Endodermal cell (in vitro differentiated cells): ENCODE results near the gene CYP4F12. TPM values are rescaled to one million over a fixed set of nuclear protein-coding genes. Genes with fewer than 3 reads are reported as not detected.

ENCODE experiments used
- DNase-seq: peaks from one replicate; pipeline ENCODE4 v3.0.0-alpha.2; 2017
- H3K27ac ChIP-seq: 2 replicates; pipeline ENCODE4 v1.5.1; 2013; ENCODE audit warnings: mild to moderate bottlenecking, low read depth, low read length, moderate library complexity
- H3K27me3 ChIP-seq: 2 replicates; pipeline ENCODE4 v1.6.1; 2013; ENCODE audit warnings: mild to moderate bottlenecking, low read length, moderate library complexity; ENCODE audit not compliant: insufficient read depth, control insufficient read depth, poor library complexity, severe bottlenecking
- H3K36me3 ChIP-seq: 2 replicates; pipeline ENCODE4 v1.7.0; 2013; ENCODE audit warnings: mild to moderate bottlenecking, low read length, moderate library complexity; ENCODE audit not compliant: control insufficient read depth, insufficient read depth
- H3K4me1 ChIP-seq: one replicate; pipeline ENCODE4 v1.7.0; 2013; ENCODE audit warnings: low read length; ENCODE audit not compliant: control insufficient read depth, insufficient read depth
- H3K4me3 ChIP-seq: 2 replicates; pipeline ENCODE4 v1.5.1; 2013; ENCODE audit warnings: mild to moderate bottlenecking, low read length, moderate library complexity
- H3K9ac ChIP-seq: 2 replicates; pipeline ENCODE4 v1.6.1; 2013; ENCODE audit warnings: mild to moderate bottlenecking, low read length, moderate library complexity; ENCODE audit not compliant: poor library complexity, severe bottlenecking; ENCODE audit errors: extremely low read depth
- H3K9me3 ChIP-seq: 2 replicates; pipeline ENCODE4 v1.6.1; 2013; ENCODE audit warnings: mild to moderate bottlenecking, low read length, moderate library complexity; ENCODE audit not compliant: control insufficient read depth
- H3K27ac Mint-ChIP-seq: 2 replicates; pipeline ENCODE4 v1.8.0; 2020; ENCODE audit warnings: mixed read lengths
- H3K27me3 Mint-ChIP-seq: 2 replicates; pipeline ENCODE4 v1.8.0; 2021; ENCODE audit warnings: mild to moderate bottlenecking, mixed read lengths; ENCODE audit not compliant: insufficient read depth
- H3K36me3 Mint-ChIP-seq: 2 replicates; pipeline ENCODE4 v1.8.0; 2020; ENCODE audit warnings: low read depth, mixed read lengths
- H3K4me1 Mint-ChIP-seq: 2 replicates; pipeline ENCODE4 v1.8.0; 2020; ENCODE audit warnings: mixed read lengths
- H3K4me3 Mint-ChIP-seq: 2 replicates; pipeline ENCODE4 v1.8.0; 2020; ENCODE audit warnings: mild to moderate bottlenecking, moderate library complexity, mixed read lengths
- H3K9me3 Mint-ChIP-seq: 2 replicates; pipeline ENCODE4 v1.8.0; 2020; ENCODE audit warnings: mild to moderate bottlenecking, mixed read lengths
- CTCF ChIP-seq: fragments of 200-600 bp; sonication (generic); conservative IDR thresholded peaks from 2 replicates; pipeline ENCODE4 v1.5.0; 2021; ENCODE audit warnings: antibody characterized with exemption, mild to moderate bottlenecking
- WGBS, 2 experiments: methylation state at CpG; one replicate each; pipeline versions ENCODE4 v1.1.5 to v1.1.7; 2013; ENCODE audit warnings: missing lambda C conversion rate in 2 of 2, mixed read lengths in 1 of 2; ENCODE audit not compliant: insufficient coverage in 1 of 2, insufficient read length in 1 of 2; 5-methylcytosine and 5-hydroxymethylcytosine counted together
- total RNA-seq, 2 donors: library from RNA; stranded (reverse); fragmentation: NEBNext Ultra II Directional in 1 of 2; extraction: Animal tissue kit (Norgen Biotek cat#: 25700) in 1 of 2; gene quantifications; 2 replicates in 1 of 2; 3 replicates in 1 of 2; pipeline ENCODE4 v1.2.1, GENCODE V29; 2021

Gene CYP4F12
- total RNA-seq, 2 donors from 2014 or later: not detected

GRCh38 chr19:15740785-15741184, 67.9 kb downstream of the CYP4F12 start:
- no peak for TF ChIP-seq CTCF
- no peak for DNase-seq
- Histone ChIP-seq H3K27ac (no peak overlapping the region), H3K9me3 (peaks cover 64% of the 10 kb centered on the region), H3K9ac (no peak overlapping the region), H3K36me3 (no peaks in the 10 kb centered on the region), H3K4me1 (no peaks in the 10 kb centered on the region), H3K4me3 (no peak overlapping the region), H3K27me3 (no peaks in the 10 kb centered on the region)
- Mint-ChIP-seq H3K27me3 (no peaks in the 10 kb centered on the region), H3K36me3 (no peaks in the 10 kb centered on the region), H3K4me1 (no peaks in the 10 kb centered on the region), H3K27ac (no peak overlapping the region), H3K9me3 (peaks cover 73% of the 10 kb centered on the region), H3K4me3 (no peak overlapping the region)
- WGBS, 2 experiments: 33 to 50% methylated on average over 1 of the region's 1 CpG

Other genes with a start within 250 kb of the CYP4F12 start
- 10 to 100 TPM; 38.0 to 38.6 TPM for gene WIZ, start 223.1 kb upstream of the CYP4F12 start, total RNA-seq
- gene RASAL3, start 208.5 kb upstream of the CYP4F12 start, total RNA-seq: not detected
- not detected for gene PGLYRP2, start 193.6 kb upstream of the CYP4F12 start, total RNA-seq
- not detected for gene CYP4F22, start 164.6 kb upstream of the CYP4F12 start, total RNA-seq
- gene CYP4F8, start 57.9 kb upstream of the CYP4F12 start, total RNA-seq: not detected
- gene CYP4F3, start 32.2 kb upstream of the CYP4F12 start, total RNA-seq: not detected
- gene OR10H2, start 54.9 kb downstream of the CYP4F12 start, total RNA-seq: not detected
- gene OR10H3, start 64.9 kb downstream of the CYP4F12 start, total RNA-seq: not detected
- not detected for gene OR10H5, start 114.6 kb downstream of the CYP4F12 start, total RNA-seq
- under 1 TPM in 1 of 2 donors, not detected in 1; 0.09 TPM for gene OR10H1, start 142.6 kb downstream of the CYP4F12 start, total RNA-seq
- gene CYP4F2, start 225.0 kb downstream of the CYP4F12 start, total RNA-seq: not detected